SH-SY5Y (cell line): Measurements from ENCODE around the gene P4HA2.

Experiments
- GATA2 ChIP-seq: IDR thresholded peaks from 2 replicates; pipeline ENCODE4 v1.6.1; 2011; ENCODE audit warnings: mild to moderate bottlenecking, low read depth, low read length
- GATA3 ChIP-seq: IDR thresholded peaks from 2 replicates; pipeline ENCODE4 v1.6.1; 2011; ENCODE audit warnings: low read depth, mild to moderate bottlenecking, low read length, moderate library complexity

Gene P4HA2

GRCh38 chr5:132267931-132268768 lies 40.5 kb upstream of the P4HA2 start:
- TF ChIP-seq GATA3, result no peak
- TF ChIP-seq GATA2, result no peak

- TF ChIP-seq GATA3 (no peak), GATA2 (no peak)
These were observed 39.6 kb upstream of the P4HA2 start for GRCh38 chr5:132267166-132267739.

GRCh38 chr5:132266836-132267160 lies 39.1 kb upstream of the P4HA2 start:
- TF ChIP-seq GATA2, result no peak
- no peak for TF ChIP-seq GATA3

GRCh38 chr5:132266031-132266835 lies 38.6 kb upstream of the P4HA2 start:
- TF ChIP-seq GATA2 (no peak), GATA3 (no peak)

DNA sequence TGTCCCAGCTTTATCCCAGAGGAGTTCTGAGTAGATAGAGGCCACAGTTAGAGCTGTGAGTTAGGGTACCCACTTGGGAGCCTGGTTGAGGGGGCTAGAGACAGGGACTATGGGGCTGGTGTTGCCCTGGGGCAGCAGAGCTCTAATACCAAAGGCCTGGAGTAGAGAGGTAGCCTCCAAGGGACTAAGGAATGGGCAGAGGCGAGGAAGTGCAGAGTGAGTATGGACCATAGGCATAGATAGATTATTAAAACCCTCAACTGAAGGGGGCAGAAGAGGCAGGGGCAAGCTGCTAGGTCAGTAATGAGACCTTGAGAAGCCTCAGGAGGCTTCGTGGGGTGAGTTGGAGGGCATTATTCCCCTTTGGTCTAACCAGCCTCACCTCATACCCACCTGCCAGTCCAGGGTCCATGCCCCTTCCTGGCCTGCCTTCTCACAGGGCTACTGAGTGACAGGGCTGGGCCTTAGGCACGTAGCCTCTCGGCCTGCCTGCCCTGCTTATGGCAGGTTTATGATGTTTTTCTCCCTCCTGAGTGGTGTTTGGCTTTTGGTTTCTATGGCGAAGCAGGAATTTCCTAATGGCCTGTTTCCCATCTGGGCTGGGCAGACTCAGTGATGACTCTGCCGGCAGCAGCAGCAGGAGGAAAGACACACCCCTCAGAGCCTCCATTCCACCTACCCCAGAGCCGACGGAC lies 37.8 kb upstream of the P4HA2 start:
- TF ChIP-seq GATA2, result no peak
- TF ChIP-seq GATA3, result no peak

GRCh38 chr5:132264546-132265335 lies 37.1 kb upstream of the P4HA2 start:
- TF ChIP-seq GATA2, result no peak
- TF ChIP-seq GATA3, result no peak

- TF ChIP-seq GATA2 (no peak), GATA3 (no peak)
These were observed 36.1 kb upstream of the P4HA2 start for GRCh38 chr5:132263548-132264261.

DNA sequence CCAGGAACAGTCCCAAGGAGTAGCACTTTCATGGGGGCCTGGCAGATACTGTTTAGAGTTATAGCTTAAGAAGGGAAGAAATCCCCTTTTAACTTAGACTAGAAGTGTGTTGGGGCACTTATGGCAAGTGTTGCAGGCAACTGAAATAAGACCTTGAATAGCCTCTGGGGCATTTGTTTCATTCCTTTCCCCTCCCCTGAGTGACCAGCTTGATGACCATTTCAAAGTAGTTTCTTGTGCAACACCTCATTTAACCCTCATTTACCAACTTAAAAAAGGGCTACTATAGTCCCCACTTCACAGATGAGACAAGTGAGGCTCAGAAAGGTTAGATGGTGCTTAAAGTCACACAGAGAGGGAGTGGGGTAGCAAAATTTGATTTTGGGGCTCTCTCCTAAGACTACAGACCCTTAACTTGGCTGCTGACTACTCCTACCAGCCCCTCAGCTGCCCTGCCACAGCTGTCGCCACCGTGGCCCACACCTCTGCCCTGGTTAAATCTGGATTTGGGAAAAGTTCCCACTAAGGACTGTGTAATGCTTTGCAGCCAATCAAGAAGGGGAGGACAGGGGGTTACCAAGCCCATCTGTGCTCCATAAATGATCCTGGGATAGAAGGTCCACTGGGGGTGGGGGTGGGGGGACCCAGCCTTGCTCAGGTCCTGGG lies 35.4 kb upstream of the P4HA2 start:
- TF ChIP-seq GATA2, result no peak

- TF ChIP-seq GATA3, result no peak
- no peak for TF ChIP-seq GATA2
These were observed 34.5 kb upstream of the P4HA2 start for GRCh38 chr5:132261881-132262845.

DNA sequence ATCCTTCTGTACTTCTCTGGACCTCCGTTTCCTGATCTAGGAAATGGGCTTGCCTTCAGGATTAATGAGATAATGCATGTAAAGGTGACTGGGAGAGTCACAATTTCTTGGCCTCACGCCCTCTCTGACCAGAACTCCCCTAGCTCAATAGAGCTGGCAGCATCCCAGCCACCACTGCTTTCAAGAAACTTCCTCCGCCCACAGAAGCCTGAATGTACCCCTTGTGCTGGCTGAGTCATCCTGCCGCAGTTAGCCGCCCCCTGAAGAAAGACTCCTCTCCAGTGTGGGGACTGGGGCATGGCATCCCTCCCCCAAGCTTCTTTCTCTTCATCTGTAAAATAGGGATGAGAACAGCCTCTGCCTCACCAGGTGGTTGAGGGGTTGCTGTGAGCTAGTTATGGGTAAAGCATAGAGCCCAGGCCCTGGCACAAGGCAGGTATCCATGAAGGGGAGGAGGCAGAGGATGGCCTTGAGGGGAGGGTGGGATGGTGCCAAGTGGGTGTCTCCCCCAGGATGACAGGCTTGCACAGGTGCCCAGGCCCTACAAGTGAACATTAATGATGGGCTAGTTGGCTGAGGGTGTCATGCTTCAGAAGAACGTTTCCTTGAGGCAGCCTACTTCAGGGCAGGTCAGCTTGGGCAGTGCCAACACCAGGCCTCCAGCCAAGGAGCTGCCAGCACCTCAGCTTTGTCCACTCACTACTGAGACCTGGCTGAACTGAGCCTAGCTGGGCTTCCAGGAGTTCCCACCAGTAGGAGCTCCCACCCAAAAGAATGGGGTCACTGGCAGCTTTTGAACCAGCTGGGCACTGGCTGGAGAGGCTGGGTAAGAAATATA lies 33.3 kb upstream of the P4HA2 start:
- TF ChIP-seq GATA3 (no peak), GATA2 (no peak)

DNA sequence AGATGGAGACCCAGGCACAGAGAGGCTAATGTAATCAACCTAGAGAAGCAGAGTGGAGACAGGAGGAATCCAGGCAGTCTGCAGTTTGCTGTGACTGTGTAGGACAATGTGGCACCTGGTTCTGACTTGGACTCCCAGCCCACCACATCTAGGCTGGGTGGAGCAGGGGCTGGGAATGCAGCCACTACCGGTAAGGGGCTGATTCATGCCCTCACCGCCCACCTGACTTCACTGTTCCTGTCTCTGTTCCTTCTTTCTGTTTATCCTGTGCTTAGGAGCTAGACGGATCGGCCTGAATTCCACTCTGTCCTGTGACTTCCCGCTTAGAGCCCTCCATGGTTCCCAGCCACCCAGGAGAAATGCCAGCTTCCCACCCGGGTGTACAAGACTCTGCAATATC lies 32.4 kb upstream of the P4HA2 start:
- no peak for TF ChIP-seq GATA2
- no peak for TF ChIP-seq GATA3
